Mesendoderm (in vitro differentiated cells): ENCODE measurements around the gene CEP135.

Experiments used
- DNase-seq: peaks from one replicate; pipeline ENCODE4 v3.0.0; 2013
- H2AK5ac ChIP-seq: 2 replicates; pipeline ENCODE4 v1.6.1; 2013; ENCODE audit warnings: low read length, inconsistent platforms
- H2BK120ac ChIP-seq: 2 replicates; pipeline ENCODE4 v1.6.1; 2013; ENCODE audit warnings: low read depth, mild to moderate bottlenecking, low read length, moderate library complexity, mixed read lengths
- H2BK15ac ChIP-seq: replicated peaks from 2 replicates; pipeline ENCODE4 v1.6.1; 2013; ENCODE audit warnings: low read depth, mild to moderate bottlenecking, moderate library complexity
- H2BK5ac ChIP-seq: 2 replicates; pipeline ENCODE4 v1.6.1; 2013; ENCODE audit warnings: low read length, inconsistent platforms
- H3K18ac ChIP-seq: 2 replicates; pipeline ENCODE4 v1.6.1; 2013; ENCODE audit warnings: mild to moderate bottlenecking, low read length, mixed read lengths
- H3K23ac ChIP-seq: one replicate; pipeline ENCODE4 v1.6.1; 2013; ENCODE audit warnings: low read length
- H3K27ac ChIP-seq: 2 replicates; pipeline ENCODE4 v1.5.1; 2013; ENCODE audit warnings: low read depth, mild to moderate bottlenecking, inconsistent platforms, low read length, moderate library complexity
- H3K27me3 ChIP-seq: 2 replicates; pipeline ENCODE4 v1.6.1; 2013; ENCODE audit warnings: low read length, control low read depth, mild to moderate bottlenecking, inconsistent platforms; ENCODE audit not compliant: insufficient read depth, poor library complexity
- H3K36me3 ChIP-seq: 2 replicates; pipeline ENCODE4 v1.6.1; 2013; ENCODE audit warnings: low read length, inconsistent platforms; ENCODE audit not compliant: control insufficient read depth, insufficient read depth
- H3K4ac ChIP-seq: one replicate; pipeline ENCODE4 v1.6.1; 2013; ENCODE audit warnings: low read depth, mild to moderate bottlenecking, low read length, moderate library complexity
- H3K4me1 ChIP-seq: 2 replicates; pipeline ENCODE4 v1.6.1; 2013; ENCODE audit warnings: low read depth, low read length, inconsistent platforms; ENCODE audit not compliant: control insufficient read depth
- H3K4me2 ChIP-seq: 2 replicates; pipeline ENCODE4 v1.6.1; 2013; ENCODE audit warnings: low read length
- H3K4me3 ChIP-seq: 2 replicates; pipeline ENCODE4 v1.5.1; 2013; ENCODE audit warnings: mild to moderate bottlenecking, low read length
- H3K56ac ChIP-seq: one replicate; pipeline ENCODE4 v1.6.1; 2013; ENCODE audit warnings: low read length
- H3K79me1 ChIP-seq: 2 replicates; pipeline ENCODE4 v1.6.1; 2013; ENCODE audit warnings: low read length, inconsistent platforms
- H3K79me2 ChIP-seq: 2 replicates; pipeline ENCODE4 v1.6.1; 2013; ENCODE audit warnings: mild to moderate bottlenecking, low read length; ENCODE audit not compliant: control insufficient read depth, insufficient read depth
- H3K9ac ChIP-seq: 2 replicates; pipeline ENCODE4 v1.6.1; 2013; ENCODE audit warnings: low read length, inconsistent platforms
- H4K5ac ChIP-seq: one replicate; pipeline ENCODE4 v1.6.1; 2013; ENCODE audit warnings: low read length
- H4K8ac ChIP-seq: one replicate; pipeline ENCODE4 v1.6.1; 2013; ENCODE audit warnings: low read depth, mild to moderate bottlenecking, control low read depth, low read length, moderate library complexity
- WGBS: extraction: QIAGEN DNeasy Blood & Tissue Kit; methylation state at CpG from one replicate; pipeline ENCODE4 v1.1.7; 2013; ENCODE audit warnings: low lambda C conversion rate, missing lambda C conversion rate; ENCODE audit not compliant: insufficient coverage; ENCODE audit errors: extremely low coverage; 5-methylcytosine and 5-hydroxymethylcytosine counted together

CEP135 gene

GRCh38 chr4:55926610-55927009 lies 22.1 kb upstream of the CEP135 start:
- H3K9ac ChIP-seq, result no peak overlapping the region
- no peak overlapping the region for H4K5ac ChIP-seq
- no peak overlapping the region for H2BK5ac ChIP-seq
- peak; percentile 61 for DNase-seq
- no peaks in the 10 kb centered on the region for H3K36me3 ChIP-seq
- no peak overlapping the region for H3K4me3 ChIP-seq
- peaks cover 7% of the 10 kb centered on the region for H3K4me1 ChIP-seq
- H3K18ac ChIP-seq, result no peak overlapping the region
- H2BK15ac ChIP-seq, result no peak overlapping the region
- H2AK5ac ChIP-seq, result no peak overlapping the region
- H3K27ac ChIP-seq, result no peak overlapping the region
- H3K4ac ChIP-seq, result no peak overlapping the region
- no peak overlapping the region for H3K4me2 ChIP-seq
- no peak overlapping the region for H4K8ac ChIP-seq
- H3K23ac ChIP-seq, result no peak overlapping the region
- no peaks in the 10 kb centered on the region for H3K27me3 ChIP-seq
- no peak overlapping the region for H3K56ac ChIP-seq
- no peak overlapping the region for H2BK120ac ChIP-seq
- no peaks in the 10 kb centered on the region for H3K79me2 ChIP-seq
- H3K79me1 ChIP-seq, result no peaks in the 10 kb centered on the region

- Histone ChIP-seq H3K79me2 (no peaks in the 10 kb centered on the region), H3K56ac (no peak overlapping the region), H3K9ac (no peak overlapping the region), H4K8ac (no peak overlapping the region), H3K27me3 (no peaks in the 10 kb centered on the region), H3K36me3 (no peaks in the 10 kb centered on the region), H2BK5ac (no peak overlapping the region), H3K4ac (no peak overlapping the region), H2BK120ac (no peak overlapping the region), H3K4me2 (no peak overlapping the region), H3K27ac (no peak overlapping the region), H3K18ac (no peak overlapping the region), H2AK5ac (no peak overlapping the region), H3K23ac (no peak overlapping the region), H4K5ac (no peak overlapping the region), H3K79me1 (no peaks in the 10 kb centered on the region), H2BK15ac (no peak overlapping the region), H3K4me3 (no peak overlapping the region), H3K4me1 (peaks cover 7% of the 10 kb centered on the region)
- DNase-seq, result no peak
- WGBS, result no CpG with 5 or more reads among the region's 2 CpGs
Observed at GRCh38 chr4:55927803-55928437, 20.8 kb upstream of the CEP135 start.

GRCh38 chr4:55928846-55929245 lies 19.9 kb upstream of the CEP135 start:
- no peak overlapping the region for H4K8ac ChIP-seq
- no peaks in the 10 kb centered on the region for H3K36me3 ChIP-seq
- H3K4ac ChIP-seq, result no peak overlapping the region
- no peak overlapping the region for H2BK120ac ChIP-seq
- H2BK5ac ChIP-seq, result no peak overlapping the region
- WGBS, result no CpG with 5 or more reads among the region's 1 CpG
- no peaks in the 10 kb centered on the region for H3K79me1 ChIP-seq
- no peak for DNase-seq
- H3K79me2 ChIP-seq, result no peaks in the 10 kb centered on the region
- H3K56ac ChIP-seq, result no peak overlapping the region
- H3K23ac ChIP-seq, result no peak overlapping the region
- H2AK5ac ChIP-seq, result no peak overlapping the region
- H4K5ac ChIP-seq, result no peak overlapping the region
- no peak overlapping the region for H3K9ac ChIP-seq
- H3K4me3 ChIP-seq, result no peak overlapping the region
- no peak overlapping the region for H3K4me2 ChIP-seq
- H3K18ac ChIP-seq, result no peak overlapping the region
- no peaks in the 10 kb centered on the region for H3K27me3 ChIP-seq
- H3K27ac ChIP-seq, result no peak overlapping the region
- H2BK15ac ChIP-seq, result no peak overlapping the region
- H3K4me1 ChIP-seq, result peaks cover 7% of the 10 kb centered on the region

- Histone ChIP-seq H3K4me1 (peaks cover 7% of the 10 kb centered on the region), H2BK120ac (no peak overlapping the region), H3K18ac (no peak overlapping the region), H4K5ac (no peak overlapping the region), H3K4me3 (no peak overlapping the region), H3K79me2 (no peaks in the 10 kb centered on the region), H3K4me2 (no peak overlapping the region), H3K4ac (no peak overlapping the region), H4K8ac (no peak overlapping the region), H2BK15ac (no peak overlapping the region), H2BK5ac (no peak overlapping the region), H3K36me3 (no peaks in the 10 kb centered on the region), H3K27me3 (no peaks in the 10 kb centered on the region), H3K23ac (no peak overlapping the region), H3K79me1 (no peaks in the 10 kb centered on the region), H3K9ac (no peak overlapping the region), H3K56ac (no peak overlapping the region), H2AK5ac (no peak overlapping the region), H3K27ac (no peak overlapping the region)
- DNase-seq, result peak; percentile 44
- WGBS, result no CpG with 5 or more reads among the region's 2 CpGs
Observed at GRCh38 chr4:55931043-55931442, 17.7 kb upstream of the CEP135 start.

GRCh38 chr4:55931833-55932232 lies 16.9 kb upstream of the CEP135 start:
- Histone ChIP-seq H3K27ac (no peak overlapping the region), H2BK5ac (no peak overlapping the region), H3K23ac (no peak overlapping the region), H3K4me3 (no peak overlapping the region), H2BK120ac (no peak overlapping the region), H3K9ac (no peak overlapping the region), H3K79me1 (no peaks in the 10 kb centered on the region), H3K79me2 (no peaks in the 10 kb centered on the region), H4K5ac (no peak overlapping the region), H3K18ac (no peak overlapping the region), H2AK5ac (no peak overlapping the region), H3K4ac (no peak overlapping the region), H4K8ac (no peak overlapping the region), H2BK15ac (no peak overlapping the region), H3K56ac (no peak overlapping the region), H3K27me3 (no peaks in the 10 kb centered on the region), H3K4me1 (peaks cover under 1% of the 10 kb centered on the region), H3K36me3 (no peaks in the 10 kb centered on the region), H3K4me2 (no peak overlapping the region)
- DNase-seq, result peak; percentile 68
- WGBS, result no CpG with 5 or more reads among the region's 3 CpGs

- Histone ChIP-seq H3K56ac (no peak overlapping the region), H4K5ac (no peak overlapping the region), H3K4me3 (no peak overlapping the region), H3K79me1 (no peaks in the 10 kb centered on the region), H3K4ac (no peak overlapping the region), H2BK5ac (no peak overlapping the region), H3K36me3 (no peaks in the 10 kb centered on the region), H2AK5ac (no peak overlapping the region), H4K8ac (no peak overlapping the region), H3K9ac (no peak overlapping the region), H3K27ac (no peak overlapping the region), H2BK120ac (no peak overlapping the region), H3K27me3 (no peaks in the 10 kb centered on the region), H3K4me1 (no peaks in the 10 kb centered on the region), H3K18ac (no peak overlapping the region), H2BK15ac (no peak overlapping the region), H3K23ac (no peak overlapping the region), H3K79me2 (no peaks in the 10 kb centered on the region), H3K4me2 (no peak overlapping the region)
- DNase-seq, result peak; percentile 49
- WGBS, result no CpG with 5 or more reads among the region's 3 CpGs
Observed at GRCh38 chr4:55932511-55932910, 16.2 kb upstream of the CEP135 start.
